Spleen (tissue), 7 donors: ENCODE measurements around the gene FOXO3.

Experiments used
- POLR2A ChIP-seq, 3 donors: fragments of 450-650 bp; IDR thresholded peaks; one replicate each; pipeline ENCODE4 v1.5.1; 2017; ENCODE audit warnings: antibody characterized with exemption in 3 of 3, mild to moderate bottlenecking in 1 of 3
- POLR2AphosphoS5 ChIP-seq, 3 donors: sonication (generic); formaldehyde crosslinking; IDR thresholded peaks; one replicate each; pipeline ENCODE4 v1.5.1; 2017; ENCODE audit warnings: antibody characterized with exemption in 3 of 3
- TF ChIP-seq, protein P1 (sequence below), 11 experiments: fragments of 200-600 bp in 7 of 11; fragments of 450-650 bp in 4 of 11; sonication (generic) in 4 of 11; IDR thresholded peaks in 8 of 11; conservative IDR thresholded peaks in 3 of 11; 1 replicate in 7 of 11; 2 replicates in 4 of 11; pipeline versions ENCODE4 v1.4.0 to v1.8.0; 2016 to 2021; ENCODE audit warnings: antibody characterized with exemption in 11 of 11, inconsistent platforms in 4 of 11, mild to moderate bottlenecking in 1 of 11
- donor health status: DM: no; HTN: no; CAD: no; lungs with moderate emphysema.
- donor health status: DM: no; HTN: no; CAD: no.
- donor health status: DM: no; HTN: no; CAD: no.

DNA sequence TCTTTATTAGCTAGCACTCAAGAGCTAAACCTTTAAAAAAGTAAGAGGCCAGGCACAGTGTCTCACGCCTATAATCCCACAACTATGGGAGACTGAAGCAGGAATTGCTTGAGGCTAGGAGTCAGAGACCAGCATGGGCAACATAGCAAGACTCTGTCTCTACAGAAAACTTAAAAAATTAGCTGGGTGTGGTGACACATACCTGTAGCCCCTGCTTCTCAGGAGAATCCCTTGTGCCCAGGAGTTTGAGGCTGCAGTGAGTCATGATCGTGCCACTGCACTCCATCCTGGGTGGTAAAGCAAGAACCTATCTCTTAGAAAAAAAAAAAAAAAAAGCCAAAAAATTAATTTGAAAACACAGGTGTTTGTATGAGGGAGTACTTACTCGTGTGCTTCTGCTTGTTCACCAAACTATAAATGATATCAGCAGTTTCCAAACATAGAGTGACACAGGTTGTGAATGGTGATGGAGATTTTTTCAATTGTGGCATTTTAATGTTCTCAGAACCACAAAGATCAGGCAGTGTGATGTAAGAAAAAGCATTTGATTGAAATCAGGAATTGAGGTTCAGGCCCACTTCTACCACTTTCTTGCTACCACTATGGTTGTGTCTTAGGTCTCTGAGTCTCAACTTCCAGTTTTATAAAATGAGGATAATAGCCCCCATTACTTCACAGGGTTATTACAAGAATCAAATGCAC, 104.9 kb downstream of the FOXO3 start:
- TF ChIP-seq, protein P1, sequence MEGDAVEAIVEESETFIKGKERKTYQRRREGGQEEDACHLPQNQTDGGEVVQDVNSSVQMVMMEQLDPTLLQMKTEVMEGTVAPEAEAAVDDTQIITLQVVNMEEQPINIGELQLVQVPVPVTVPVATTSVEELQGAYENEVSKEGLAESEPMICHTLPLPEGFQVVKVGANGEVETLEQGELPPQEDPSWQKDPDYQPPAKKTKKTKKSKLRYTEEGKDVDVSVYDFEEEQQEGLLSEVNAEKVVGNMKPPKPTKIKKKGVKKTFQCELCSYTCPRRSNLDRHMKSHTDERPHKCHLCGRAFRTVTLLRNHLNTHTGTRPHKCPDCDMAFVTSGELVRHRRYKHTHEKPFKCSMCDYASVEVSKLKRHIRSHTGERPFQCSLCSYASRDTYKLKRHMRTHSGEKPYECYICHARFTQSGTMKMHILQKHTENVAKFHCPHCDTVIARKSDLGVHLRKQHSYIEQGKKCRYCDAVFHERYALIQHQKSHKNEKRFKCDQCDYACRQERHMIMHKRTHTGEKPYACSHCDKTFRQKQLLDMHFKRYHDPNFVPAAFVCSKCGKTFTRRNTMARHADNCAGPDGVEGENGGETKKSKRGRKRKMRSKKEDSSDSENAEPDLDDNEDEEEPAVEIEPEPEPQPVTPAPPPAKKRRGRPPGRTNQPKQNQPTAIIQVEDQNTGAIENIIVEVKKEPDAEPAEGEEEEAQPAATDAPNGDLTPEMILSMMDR (IDR thresholded peaks at IDR 0.05 in 8 of 11, conservative IDR thresholded peaks at IDR 0.05 in 3 of 11): no peak
- TF ChIP-seq POLR2A (IDR thresholded peaks at IDR 0.05) (no peak), POLR2AphosphoS5 (IDR thresholded peaks at IDR 0.05) (no peak)
